ENCODE measurements around the gene CUL4A.
"Not testable (repeated sequence)": the region's sequence is repeated elsewhere in the genome, so short reads cannot be mapped to it uniquely, and the experiment has no call there.

Gene CUL4A

GRCh38 chr13:113296823-113297369 lies 87.5 kb downstream of the CUL4A start, which contains the start of gene LAMP1:
LAMP1 (plus strand) TSS chr13:113297239; CDS start chr13:113297435, 196 bp downstream.
- peak; percentile 96 to 99 (median 97) for DNase-seq

DNA sequence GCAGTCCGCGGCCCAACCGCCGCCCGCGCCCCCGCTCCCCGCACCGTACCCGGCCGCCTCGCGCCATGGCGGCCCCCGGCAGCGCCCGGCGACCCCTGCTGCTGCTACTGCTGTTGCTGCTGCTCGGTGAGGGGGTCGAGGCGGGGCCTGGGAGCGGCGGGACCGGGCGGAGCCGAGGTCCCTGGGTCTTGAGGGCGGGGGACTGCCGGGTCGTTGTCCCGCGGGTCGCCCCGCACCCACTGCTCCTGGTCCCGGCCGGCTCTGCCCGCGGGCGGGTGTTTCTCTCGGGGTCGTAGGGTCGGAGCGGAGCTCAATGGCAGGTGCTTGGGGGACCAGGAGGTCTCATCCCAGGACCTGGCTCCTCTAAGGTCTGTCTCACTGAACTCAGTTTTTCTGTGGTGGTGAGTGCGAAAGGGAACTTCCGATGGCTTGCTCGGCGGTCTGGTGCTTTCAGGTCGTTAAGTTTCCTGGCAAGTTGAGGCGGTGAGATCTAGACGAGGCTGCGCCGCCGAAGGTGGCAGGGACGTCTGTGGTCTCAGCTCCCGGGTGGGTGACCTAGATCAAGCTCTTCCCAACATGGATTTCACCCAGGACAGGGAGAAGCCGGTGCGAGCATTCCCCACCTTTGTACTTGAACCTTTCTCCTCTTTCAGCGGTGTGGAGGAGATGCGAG lies 88.1 kb downstream of the CUL4A start:
- peak; percentile 26 to 55 (median 47) for DNase-seq

DNA sequence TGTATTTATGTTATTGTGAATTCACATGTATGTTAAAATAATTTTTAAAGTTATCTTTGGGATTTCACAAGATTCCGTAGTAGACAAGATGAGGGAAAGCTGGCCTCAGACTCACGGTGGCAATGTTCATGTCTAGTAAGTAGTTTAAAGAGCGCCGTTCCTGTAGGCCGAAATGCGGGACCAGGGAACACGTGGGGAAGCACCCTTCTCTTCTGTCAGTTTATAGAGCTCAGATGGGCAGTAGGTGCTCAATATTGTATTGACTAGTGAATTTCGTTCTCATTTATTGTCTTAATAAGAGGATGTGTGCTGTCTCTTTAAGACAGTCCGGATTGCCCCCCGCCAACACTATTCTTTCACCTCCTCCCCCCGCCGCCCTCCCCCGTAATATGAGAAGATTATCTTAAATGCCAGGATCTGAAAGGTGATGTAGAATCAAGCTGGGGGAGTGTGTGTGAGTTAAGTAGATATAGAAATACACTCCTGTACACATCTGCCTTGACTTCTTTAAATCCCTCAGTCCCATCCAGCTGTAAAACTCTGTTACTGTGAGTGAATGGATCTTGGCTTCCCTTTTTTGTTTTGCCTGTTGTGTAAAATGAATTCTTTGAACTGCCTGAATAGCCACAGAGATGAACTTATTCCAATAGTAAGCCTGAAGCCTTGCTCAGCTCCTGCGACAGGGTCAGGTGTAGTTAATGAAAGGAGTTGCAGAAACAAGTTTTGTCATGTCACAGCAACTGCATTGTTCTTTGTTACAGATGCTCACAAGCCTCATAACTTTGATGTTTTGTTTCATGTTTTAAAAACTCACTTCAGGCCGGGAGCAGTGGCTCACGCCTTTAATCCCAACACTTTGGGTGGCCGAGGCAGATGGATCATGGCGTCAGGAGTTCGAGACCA lies 88.9 kb downstream of the CUL4A start:
- no peak for DNase-seq

DNA sequence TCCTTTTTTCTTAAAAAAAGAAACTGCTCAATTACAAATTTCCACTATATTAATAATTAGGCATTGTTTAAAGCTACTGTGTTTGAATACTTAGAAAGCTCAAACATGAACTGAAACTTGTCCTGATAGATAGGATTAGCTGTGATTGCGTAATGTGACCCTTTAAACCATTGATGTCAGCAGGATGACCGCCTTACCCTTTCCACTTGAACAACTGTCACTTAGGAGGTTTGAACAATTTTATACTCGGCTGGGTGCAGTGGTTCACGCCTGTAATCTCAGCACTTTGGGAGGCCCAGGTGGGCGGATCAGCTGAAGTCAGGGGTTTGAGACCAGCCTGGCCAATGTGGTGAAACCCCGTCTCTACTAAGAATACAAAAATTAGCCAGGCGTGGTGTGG lies 90.5 kb downstream of the CUL4A start:
- no peak for DNase-seq

DNA sequence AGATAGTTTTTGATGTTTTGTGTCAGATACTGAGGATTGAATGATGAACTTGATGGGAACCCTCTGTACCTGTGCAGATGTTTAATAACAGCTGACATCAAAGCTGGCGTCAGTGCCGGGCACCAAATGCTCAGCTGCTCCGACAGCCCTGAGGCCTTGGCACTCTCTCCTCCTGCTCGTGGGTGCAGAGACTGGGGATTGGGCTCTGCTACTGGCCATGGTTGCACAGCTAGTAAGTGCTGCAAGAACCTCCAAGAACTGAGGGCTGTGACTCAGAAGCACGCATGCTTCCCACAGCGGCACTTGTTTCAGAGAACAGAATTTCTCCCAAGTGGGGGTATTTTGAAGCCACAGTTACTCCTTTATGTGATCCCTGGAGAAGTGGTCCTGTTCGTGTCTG lies 93.6 kb downstream of the CUL4A start:
- DNase-seq, result no peak

GRCh38 chr13:113304121-113304520 lies 94.7 kb downstream of the CUL4A start:
- no peak for DNase-seq

GRCh38 chr13:113305208-113305607 lies 95.8 kb downstream of the CUL4A start:
- DNase-seq, result no peak

DNA sequence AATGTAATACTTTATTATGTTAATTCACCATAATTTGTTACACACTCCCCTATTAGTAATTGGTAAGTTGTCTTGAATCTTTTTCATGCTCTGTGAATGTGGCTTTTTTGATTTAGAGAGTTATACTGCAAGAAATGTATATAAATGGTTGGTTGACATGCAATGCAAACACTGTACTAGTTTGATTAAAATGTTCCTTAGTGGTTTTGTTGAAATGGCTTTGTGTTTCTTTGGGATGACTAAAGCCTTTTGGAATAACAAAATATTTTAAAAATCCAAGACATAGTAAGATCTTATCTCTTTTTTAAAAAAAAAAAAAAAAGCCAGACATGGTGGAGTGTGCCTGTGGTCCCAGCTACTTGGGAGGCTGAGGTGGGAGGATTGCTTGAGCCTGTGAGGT lies 98.1 kb downstream of the CUL4A start:
- DNase-seq, result no peak

- DNase-seq, result no peak
These were observed 100.1 kb downstream of the CUL4A start for GRCh38 chr13:113309473-113309872.

GRCh38 chr13:113314112-113314511 lies 104.7 kb downstream of the CUL4A start:
- not testable (repeated sequence) for DNase-seq

- DNase-seq, result not testable (repeated sequence)
These were observed 105.6 kb downstream of the CUL4A start for GRCh38 chr13:113314895-113315470.

DNA sequence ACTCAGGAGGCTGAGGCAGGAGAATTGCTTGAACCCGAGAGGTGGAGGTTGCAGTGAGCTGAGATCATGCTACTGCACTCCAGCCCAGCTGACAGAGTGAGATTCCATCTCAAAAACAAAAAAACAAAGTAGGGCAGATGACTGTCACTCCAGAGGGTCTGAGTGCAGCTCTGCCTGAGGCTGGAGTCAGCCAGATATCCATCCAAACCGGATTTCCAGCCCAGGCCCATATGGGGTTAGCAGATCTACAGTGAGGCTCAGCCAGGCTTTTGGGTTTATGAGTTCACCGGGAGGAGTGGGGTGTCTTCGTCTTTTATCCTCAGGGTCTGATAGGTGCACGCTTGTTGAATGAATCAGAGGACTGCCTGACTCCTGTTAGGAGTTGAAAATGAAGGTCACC lies 106.6 kb downstream of the CUL4A start:
- no peak for DNase-seq
